NT2/D1 (cell line): Measurements from ENCODE around the gene NECTIN1.

ENCODE experiments used
- DNase-seq: peaks from one replicate; pipeline ENCODE4 v3.0.0-alpha.2; 2011; ENCODE audit warnings: low read depth, low spot score
- H3K27me3 ChIP-seq: 2 replicates; pipeline ENCODE4 v1.6.0; 2011; ENCODE audit warnings: mild to moderate bottlenecking; ENCODE audit not compliant: insufficient read length, insufficient read depth
- H3K36me3 ChIP-seq: 2 replicates; pipeline ENCODE4 v1.6.1; 2011; ENCODE audit warnings: mild to moderate bottlenecking, low read length, mixed read lengths; ENCODE audit not compliant: insufficient read depth, insufficient read length
- H3K4me1 ChIP-seq: 2 replicates; pipeline ENCODE4 v1.5.1; 2011; ENCODE audit not compliant: insufficient read depth, insufficient read length
- H3K4me3 ChIP-seq: 2 replicates; pipeline ENCODE4 v1.5.1; 2011; ENCODE audit warnings: low read depth; ENCODE audit not compliant: insufficient read length
- H3K9ac ChIP-seq: 2 replicates; pipeline ENCODE4 v1.6.0; 2011; ENCODE audit warnings: low read depth; ENCODE audit not compliant: insufficient read length
- H3K9me3 ChIP-seq: 2 replicates; pipeline ENCODE4 v1.5.1; 2011; ENCODE audit warnings: mild to moderate bottlenecking, low read length; ENCODE audit not compliant: insufficient read depth
- SUZ12 ChIP-seq: IDR thresholded peaks from 2 replicates; pipeline ENCODE4 v1.6.1; 2011; ENCODE audit not compliant: insufficient read length, insufficient read depth; ENCODE audit errors: extremely low read depth
- YY1 ChIP-seq: IDR thresholded peaks from 2 replicates; pipeline ENCODE4 v1.6.1; 2011; ENCODE audit not compliant: insufficient read length, insufficient read depth
- ZNF274 ChIP-seq: IDR thresholded peaks from 2 replicates; pipeline ENCODE4 v1.6.1; 2011; ENCODE audit warnings: mild to moderate bottlenecking, low read depth, low read length

NECTIN1 gene

DNA sequence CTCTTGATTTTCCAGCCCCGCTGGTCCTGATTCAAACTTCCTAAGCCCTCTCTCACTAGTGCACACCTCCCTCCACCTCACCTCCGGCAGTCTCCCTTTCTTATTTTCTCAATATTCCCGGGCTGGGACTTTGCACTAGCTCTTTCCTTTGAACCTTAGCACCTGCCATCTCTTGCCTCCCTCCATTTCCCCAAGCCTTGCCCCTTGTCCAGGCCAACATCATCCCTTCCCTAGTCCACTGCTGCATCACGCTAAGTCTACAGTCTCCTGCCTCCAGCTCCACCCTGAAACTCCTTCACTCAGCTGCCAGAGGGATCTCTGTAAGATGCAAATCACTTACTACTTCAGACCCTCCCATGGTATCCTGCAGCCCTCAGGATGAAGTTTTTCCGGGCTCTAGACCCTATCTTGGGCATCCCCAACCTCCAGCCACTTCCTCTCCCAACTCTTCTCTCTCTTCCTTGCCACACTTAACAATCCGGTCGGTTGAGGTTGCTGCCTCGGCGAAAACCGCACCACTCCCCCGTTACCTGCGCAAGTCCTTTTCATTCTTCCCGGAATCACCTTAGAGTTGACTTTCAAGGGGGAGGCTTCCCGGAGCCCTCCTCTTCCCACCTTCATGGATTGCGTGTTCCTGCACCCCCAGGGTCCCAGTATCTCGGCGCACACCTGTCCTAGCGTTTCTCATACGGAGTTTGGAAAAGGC is 42.7 kb downstream of the NECTIN1 start:
- no peak overlapping the region for H3K4me3 ChIP-seq
- TF ChIP-seq ZNF274 (no peak), SUZ12 (no peak), YY1 (no peak)
- no peak for DNase-seq
- H3K4me1 ChIP-seq, result peaks cover 31% of the 10 kb centered on the region
- no peaks in the 10 kb centered on the region for H3K9me3 ChIP-seq
- H3K27me3 ChIP-seq, result no peaks in the 10 kb centered on the region
- H3K9ac ChIP-seq, result no peak overlapping the region
- no peaks in the 10 kb centered on the region for H3K36me3 ChIP-seq

DNA sequence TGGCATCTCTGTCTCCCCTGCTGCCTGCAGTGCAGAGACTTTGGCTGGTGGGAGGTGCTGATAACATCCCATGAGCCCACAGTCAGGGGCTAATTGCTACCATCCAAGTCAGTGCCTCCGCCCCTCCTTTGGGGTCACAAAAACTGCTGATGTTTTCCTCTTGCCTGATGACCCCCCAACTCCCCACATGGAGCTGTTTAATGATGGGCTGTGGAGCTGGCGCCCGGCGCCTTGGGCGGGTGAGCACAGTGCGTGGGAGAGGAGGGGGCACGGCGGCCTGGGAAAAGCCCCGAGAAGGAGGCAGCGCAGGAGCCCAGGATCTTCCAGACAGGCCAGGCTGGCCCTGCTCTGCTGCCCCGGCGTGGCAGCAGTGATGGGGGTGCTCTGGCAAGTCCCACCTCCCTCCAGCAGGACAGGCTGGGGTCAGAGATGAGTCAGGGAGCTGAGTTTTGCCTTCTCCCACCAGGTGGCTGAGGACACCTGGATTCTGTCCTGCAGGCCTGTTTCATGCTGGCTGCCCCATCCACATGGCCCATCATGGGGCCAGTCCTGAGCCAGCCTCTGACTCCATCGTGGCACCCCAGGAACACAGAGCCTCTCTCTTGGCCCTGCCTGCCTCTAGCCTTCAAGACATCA is 43.8 kb downstream of the NECTIN1 start:
- Histone ChIP-seq H3K4me1 (peaks cover 28% of the 10 kb centered on the region), H3K9me3 (no peaks in the 10 kb centered on the region), H3K36me3 (no peaks in the 10 kb centered on the region), H3K9ac (peak overlapping the region; percentile 25), H3K27me3 (no peaks in the 10 kb centered on the region), H3K4me3 (no peak overlapping the region)
- TF ChIP-seq SUZ12 (no peak), YY1 (no peak), ZNF274 (no peak)
- DNase-seq, result no peak

DNA sequence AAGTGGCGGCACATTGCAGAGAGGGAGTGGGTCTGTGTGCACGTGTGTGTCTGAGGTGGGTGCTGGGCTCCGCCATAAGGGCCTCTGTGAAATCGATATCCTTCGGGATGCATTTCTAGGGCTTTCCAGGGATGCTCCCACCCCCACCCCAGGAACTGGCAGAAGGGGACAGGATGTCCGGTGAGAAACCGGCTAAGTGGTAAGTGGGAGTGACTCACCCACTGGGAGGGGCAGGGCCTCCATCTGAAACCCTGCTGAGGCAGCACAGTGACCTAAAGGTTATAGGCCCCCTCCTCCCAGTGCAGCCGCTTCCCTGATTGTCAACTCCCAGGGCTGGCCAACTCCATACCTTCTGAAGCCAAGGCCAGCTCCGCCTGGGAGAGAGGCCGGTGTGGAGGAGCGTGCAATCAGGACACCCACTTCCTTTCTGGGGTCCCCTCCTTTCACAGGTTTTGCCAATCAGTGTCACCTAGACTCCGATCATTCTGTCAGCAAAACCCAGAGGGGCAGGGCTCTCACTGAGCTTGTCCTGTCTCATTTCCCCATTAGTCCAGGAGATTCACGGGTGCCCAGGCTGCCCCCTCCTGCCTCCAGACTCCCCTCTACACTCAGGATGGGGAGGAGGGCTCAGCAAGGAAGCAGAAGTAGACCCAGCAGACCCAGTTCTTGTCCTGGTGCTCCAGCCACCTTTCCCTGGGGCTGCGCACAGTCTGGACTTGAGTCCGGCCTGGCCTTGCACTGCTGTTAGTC is 44.5 kb downstream of the NECTIN1 start:
- TF ChIP-seq ZNF274 (no peak), SUZ12 (no peak), YY1 (no peak)
- H3K4me3 ChIP-seq, result no peak overlapping the region
- no peaks in the 10 kb centered on the region for H3K9me3 ChIP-seq
- no peaks in the 10 kb centered on the region for H3K27me3 ChIP-seq
- peaks cover 24% of the 10 kb centered on the region for H3K4me1 ChIP-seq
- H3K36me3 ChIP-seq, result peaks cover 5% of the 10 kb centered on the region
- no peak for DNase-seq
- H3K9ac ChIP-seq, result peak overlapping the region; percentile 9

DNA sequence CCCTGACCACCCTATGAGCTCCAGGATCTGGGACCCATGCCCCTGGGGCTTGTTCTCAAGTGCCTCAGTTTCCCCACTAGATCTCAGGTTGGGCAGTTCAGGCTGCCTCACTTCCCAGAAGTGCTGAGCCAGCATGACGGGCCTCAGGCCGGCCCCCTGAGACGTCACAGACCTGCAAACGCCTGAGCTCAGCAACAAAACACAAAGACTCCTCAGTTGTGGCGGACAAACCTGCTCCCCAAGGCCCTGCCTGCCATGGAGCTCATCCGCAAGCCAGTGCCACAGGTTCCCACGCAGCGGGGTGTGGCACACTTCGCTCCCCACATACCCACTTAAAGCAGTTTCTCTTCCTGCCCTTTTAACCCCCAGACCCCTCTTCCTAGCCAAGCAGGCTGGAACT is 45.2 kb downstream of the NECTIN1 start:
- Histone ChIP-seq H3K36me3 (peaks cover 6% of the 10 kb centered on the region), H3K4me1 (peaks cover 19% of the 10 kb centered on the region), H3K9me3 (peaks cover 5% of the 10 kb centered on the region; the same call in 1 of the 2 replicates), H3K9ac (no peak overlapping the region), H3K4me3 (no peak overlapping the region), H3K27me3 (no peaks in the 10 kb centered on the region)
- TF ChIP-seq YY1 (no peak), ZNF274 (no peak), SUZ12 (no peak)
- DNase-seq, result no peak

DNA sequence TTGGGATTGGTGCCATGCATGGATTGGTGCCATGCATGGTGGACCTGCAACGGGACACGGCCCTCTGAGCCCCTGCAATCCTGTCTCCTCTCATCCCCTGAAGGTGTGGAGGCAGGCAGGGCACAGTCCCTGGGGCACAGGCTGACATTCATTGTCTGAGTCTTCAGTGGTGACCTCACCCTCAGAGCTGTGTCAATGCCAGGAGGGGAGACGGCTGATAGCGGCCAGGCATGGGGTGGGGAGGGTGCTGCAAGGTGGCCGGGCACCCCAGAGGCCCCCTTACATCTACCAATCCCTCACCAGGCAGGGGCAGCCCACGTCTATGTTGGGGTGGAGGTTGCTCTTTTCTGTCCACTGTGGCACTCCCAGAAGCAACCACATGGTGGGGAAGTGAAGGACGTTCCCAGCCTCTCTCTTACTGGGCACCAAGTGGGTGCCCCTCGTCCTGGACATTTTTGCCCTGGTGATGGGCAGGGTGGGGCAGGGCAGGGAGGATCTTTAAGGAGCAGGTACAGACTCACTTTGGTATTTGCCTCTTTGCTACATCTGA is 47.6 kb downstream of the NECTIN1 start:
- DNase-seq, result no peak
- peaks cover 18% of the 10 kb centered on the region for H3K4me1 ChIP-seq
- H3K4me3 ChIP-seq, result no peak overlapping the region
- H3K27me3 ChIP-seq, result no peaks in the 10 kb centered on the region
- H3K36me3 ChIP-seq, result peaks cover 27% of the 10 kb centered on the region
- no peak overlapping the region for H3K9ac ChIP-seq
- H3K9me3 ChIP-seq, result peaks cover 18% of the 10 kb centered on the region; the same call in 1 of the 2 replicates
- TF ChIP-seq ZNF274 (no peak), SUZ12 (no peak), YY1 (no peak)

DNA sequence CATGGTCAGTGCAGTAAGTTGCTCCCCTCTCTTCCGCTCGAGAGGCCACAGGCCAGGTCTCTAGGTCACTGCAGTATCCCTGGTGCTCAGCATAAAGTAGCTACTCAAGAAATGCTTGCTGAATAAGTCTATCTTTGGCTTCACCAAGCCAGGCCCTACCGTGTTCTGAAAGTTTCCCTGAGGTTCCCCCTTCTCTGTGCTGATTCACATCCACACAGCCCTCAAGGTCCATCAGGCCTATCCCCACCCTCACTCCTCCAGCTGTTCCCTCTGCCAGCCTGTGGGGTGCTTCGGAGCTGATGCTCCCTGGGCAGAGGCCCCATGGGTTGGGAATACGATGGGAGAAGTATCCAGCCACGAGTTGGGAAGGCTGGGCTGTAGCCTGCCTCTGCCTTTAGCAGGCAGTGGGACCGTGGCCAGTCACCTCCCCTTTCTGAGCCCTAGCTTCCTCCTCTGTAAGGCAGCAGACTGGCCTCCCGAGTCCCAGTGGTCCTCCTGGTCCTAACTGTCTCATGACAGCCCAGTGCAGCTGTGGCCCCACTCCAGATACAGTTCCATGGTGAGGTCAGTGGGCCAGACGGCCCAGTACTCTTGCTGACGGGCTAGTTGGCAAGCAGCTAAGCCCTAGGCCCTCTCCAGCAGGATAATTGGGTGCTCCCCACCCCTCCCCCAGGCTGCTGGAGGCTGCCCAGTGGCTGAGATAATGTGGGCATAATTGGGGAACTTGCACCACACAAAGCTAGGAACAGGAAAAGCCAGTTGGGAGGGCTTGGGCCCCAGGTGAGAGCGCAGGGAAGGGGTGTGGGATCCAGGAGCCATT is 48.2 kb downstream of the NECTIN1 start:
- Histone ChIP-seq H3K27me3 (no peaks in the 10 kb centered on the region), H3K4me3 (no peak overlapping the region), H3K36me3 (peaks cover 33% of the 10 kb centered on the region), H3K4me1 (peaks cover 22% of the 10 kb centered on the region), H3K9me3 (peaks cover 18% of the 10 kb centered on the region; the same call in 1 of the 2 replicates), H3K9ac (no peak overlapping the region)
- no peak for TF ChIP-seq YY1
- TF ChIP-seq ZNF274, result no peak
- TF ChIP-seq SUZ12, result no peak
- DNase-seq, result no peak

DNA sequence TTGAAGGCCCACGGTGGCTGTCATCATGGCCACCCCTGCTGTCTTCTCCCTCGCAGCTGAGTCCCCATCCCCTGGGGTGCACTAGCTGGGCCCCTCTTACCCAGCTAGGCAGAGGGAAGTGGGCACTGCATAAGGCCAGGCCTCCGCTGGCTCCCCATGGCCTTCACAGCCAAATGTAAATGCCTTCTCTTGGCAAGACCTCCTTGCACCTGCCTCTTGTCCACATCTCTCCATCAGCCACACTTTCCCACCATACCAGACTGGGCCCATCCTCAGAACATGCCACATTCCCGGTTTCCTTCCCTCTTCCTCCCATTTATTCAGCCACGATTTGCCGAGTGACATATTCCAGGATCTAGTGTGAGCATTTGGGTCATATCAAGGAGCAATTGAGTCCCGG is 49.7 kb downstream of the NECTIN1 start:
- Histone ChIP-seq H3K9me3 (peaks cover 18% of the 10 kb centered on the region; the same call in 1 of the 2 replicates), H3K9ac (no peak overlapping the region), H3K4me3 (no peak overlapping the region), H3K36me3 (peaks cover 46% of the 10 kb centered on the region), H3K4me1 (peaks cover 8% of the 10 kb centered on the region), H3K27me3 (no peaks in the 10 kb centered on the region)
- TF ChIP-seq SUZ12 (no peak), ZNF274 (no peak), YY1 (no peak)
- DNase-seq, result no peak
